NK-92 (cell line): ENCODE results near the gene CMTR1.
"Not testable (repeated sequence)": the region's sequence is repeated elsewhere in the genome, so short reads cannot be mapped to it uniquely, and the experiment has no call there.

Source experiments
- DNase-seq: peaks from one replicate; lab custom pipeline; 2025; ENCODE audit not compliant: unreplicated experiment; lab: John Stamatoyannopoulos, UW

CMTR1 gene

DNA sequence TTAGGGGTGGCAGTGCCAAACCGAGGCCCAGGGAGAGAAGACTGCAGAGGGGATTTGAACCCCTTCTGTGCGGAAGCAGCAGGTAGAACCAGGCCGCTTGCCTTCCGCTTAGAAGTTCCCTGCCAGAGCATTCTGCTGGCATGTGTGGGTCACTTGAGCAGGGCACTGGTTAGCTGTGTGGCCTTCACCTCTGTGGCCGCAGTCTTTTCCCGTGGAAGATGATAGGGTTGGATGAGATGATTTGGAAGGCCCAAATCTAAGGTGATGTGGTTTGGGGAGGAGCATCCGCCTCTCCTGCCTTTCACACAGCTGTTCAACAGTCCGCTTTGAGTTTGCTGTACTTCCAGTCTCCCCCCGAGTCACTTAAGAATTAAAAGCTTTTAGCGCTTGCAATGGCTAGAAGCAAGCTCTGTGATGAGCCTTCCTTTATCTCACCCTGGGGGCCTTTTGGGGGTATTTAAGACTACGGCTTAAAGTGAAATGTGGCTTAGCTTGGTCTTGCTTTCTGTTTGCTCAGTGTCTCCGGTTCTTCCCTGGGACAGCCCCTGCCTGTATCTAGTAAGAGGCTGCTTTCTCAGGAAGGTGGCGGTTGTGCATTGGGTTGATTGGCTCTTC is 743 bp downstream of the CMTR1 start:
- DNase-seq: no peak

DNA sequence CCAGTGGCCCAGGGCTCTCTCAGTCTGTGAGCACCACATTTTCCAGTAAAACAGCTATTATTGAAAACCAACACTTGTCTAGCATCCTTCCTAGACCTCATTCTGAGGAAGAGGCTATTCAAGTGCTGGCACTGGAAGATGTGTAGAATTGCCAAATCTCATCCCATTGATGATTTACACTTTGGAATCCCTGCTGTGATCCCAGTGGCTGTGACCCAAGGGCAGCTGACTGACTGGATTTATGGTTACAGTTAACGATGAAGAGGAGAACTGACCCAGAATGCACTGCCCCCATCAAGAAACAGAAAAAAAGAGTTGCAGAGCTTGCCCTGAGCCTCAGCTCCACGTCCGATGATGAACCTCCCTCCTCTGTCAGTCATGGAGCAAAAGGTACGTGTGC is 2.4 kb downstream of the CMTR1 start:
- DNase-seq: no peak

DNA sequence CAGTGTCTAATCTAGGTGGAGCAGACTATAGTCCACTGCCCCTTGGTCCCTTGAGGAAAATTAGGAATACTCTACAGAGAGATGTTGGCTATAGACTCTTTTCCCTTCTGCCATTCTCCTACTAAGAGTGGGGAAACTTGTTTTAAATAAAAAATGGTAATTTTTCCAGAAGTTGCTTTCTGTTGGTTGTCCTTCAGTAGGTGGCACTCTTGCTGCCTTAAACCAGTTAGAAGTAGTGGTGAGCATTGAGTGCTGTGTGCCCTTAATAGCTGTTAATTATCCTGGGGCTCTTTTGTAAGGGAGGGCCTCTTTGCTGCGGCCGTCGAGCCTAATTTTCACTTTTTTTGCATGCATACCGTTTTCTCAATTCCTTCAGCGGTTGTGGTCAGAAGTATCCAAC is 2.8 kb downstream of the CMTR1 start:
- no peak for DNase-seq

DNA sequence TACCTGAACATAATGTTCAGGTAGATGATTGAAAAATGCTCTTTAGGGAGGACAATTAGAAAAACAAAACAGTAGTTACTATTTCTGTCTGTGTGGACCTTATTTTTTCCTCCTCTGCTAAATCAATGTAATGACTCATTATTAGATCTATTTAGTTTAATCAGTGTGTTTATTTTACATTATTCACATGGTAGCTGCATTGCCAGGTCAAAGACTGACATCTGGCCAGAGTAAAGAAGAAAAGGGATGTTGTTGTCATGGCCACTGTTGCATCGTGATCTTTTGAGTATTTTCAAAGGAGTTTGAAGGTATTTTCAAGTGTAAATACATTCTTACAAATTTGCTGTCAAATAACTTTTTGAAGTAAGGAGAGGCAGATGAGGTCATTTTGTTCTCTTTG is 5.9 kb downstream of the CMTR1 start:
- no peak for DNase-seq

DNA sequence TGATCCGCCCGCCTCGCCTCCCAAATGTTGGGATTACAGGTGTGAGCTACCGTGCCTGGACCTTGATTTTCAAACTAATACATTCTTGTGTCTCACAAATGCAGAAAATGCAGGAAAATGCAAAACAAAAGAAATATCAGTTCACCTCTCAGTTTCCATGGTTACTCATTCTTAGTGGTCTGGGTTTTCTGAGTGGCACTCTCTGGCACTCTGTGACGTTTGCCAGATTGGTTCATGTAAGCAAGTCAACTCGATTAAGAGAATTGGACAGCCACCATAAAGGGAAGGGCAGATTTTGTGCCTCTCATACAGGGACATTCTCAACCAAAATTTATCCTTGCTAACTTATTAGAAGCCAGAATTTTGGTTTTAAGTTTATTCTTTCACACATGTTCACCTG is 8.6 kb downstream of the CMTR1 start:
- no peak for DNase-seq

DNA sequence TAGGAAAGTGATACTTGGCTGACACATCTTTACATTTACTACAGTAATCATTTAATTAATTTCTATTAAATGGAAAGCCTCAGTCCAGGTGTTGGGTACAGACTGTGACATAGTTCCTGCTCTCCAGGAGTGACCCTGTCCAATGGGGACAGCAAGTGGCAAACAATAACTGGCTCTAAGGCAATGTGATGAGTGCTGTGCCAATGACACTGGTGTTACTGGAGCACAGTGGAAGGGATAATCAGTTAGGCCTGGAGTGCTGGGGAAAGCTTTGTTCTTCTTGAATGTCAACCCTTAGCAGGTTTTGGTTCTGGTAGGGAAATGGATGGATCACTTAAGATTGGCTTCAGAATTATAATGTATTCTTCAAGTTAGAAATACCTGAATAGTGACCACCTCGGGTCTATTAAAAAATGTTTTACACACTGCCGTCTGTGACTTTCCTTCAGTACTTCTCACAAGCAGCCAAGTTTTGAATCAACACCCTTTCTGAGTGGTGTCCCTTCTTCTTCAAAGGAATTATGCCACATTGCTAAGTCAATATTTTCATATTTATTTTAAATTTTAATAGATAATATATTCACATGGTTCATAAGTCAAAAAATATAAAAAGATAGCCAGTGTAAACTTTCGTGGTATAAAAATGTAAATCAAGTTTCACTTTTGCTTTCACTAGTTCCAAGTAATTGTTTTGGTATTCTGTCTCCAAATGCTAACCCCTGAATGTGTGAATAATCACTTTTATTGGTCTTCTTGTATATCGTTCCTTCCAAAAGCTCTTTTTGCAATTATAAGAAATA is 9.6 kb downstream of the CMTR1 start:
- DNase-seq: no peak

DNA sequence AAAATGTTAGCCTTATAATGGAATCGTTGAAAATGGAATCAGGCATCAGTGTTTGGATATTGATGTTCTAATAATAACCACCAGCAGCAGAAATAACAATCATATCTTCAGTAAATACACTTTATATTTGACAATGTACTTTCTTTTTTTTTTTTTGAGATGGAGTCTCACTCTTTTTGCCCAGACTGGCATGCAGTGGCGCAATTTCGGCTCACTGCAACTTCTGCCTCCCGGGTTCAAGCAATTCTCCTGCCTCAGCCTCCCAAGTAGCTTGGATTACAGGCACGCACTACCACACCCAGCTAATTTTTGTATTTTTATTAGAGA is 10.2 kb downstream of the CMTR1 start:
- DNase-seq: not testable (repeated sequence)

DNA sequence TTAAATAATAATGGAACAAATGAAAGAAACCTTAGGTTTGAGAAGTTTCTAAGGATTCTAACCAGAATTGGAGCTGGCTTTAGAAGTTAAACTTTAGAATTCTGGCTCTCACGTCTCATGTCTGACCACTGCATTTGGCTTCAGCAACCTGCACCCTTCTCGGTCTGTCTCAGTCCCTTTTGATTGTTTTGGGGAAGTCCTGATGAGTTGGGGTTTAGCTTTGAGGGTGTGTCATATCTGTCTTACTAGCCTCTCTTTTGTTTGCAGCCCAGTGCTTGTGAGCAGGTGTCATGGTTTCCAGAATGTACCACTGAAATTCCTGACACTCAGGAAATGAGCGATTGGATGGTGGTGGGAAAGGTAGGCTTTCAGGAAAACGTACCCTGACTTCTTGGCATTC is 17.0 kb downstream of the CMTR1 start:
- DNase-seq: no peak

DNA sequence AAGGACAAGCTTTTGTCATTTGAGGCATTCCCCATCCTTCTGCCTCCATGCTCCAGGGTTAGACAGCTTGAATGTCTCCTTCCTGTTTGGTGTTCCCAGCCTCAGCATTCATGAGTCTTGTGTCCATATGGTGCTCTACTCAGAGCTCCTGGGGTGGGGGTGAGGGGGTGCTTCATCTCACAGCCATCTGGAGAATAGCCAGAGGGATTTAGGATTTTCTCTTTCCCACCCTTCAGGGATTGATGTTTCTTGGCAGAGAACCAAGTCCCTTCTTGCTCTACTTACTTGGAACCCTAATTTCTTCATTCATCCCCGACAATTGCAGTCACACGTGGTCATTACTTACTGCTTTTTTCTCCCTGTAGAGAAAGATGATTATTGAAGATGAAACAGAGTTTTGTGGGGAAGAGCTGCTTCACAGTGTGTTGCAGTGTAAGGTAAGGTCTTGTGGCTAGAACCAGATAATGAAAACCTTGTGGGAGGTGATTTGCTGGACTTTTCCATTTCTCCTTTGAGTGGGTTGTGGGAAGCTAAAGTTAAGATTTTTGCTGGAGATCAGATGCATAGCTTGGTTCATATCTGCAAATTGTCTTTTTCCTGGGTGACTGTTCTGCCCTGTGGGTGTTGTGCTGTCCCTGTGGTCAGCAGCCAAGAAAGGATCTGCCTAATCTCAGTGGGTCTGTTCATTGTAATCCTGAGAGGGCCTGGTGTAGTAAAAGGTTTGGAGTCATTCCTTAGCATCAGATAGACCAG is 18.6 kb downstream of the CMTR1 start:
- DNase-seq: no peak

DNA sequence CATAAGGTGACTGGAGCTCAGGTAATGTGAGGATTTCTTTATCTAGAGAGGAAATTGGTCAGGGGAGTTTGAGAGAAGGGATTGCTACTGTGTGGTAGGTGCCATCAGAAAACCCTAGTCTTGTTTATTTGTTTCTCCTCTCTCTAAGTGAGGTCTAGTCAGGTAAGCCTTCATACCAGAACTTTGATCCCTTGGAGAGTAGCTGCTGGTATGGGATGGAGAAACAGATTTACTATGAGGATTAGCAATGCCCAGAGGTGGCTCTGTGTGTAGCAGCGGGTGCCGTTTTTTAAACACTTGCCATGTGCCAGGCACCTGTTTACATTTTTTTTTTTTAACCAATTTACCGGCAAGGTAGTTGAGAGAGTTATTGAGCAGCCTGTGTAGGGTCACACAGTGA is 19.5 kb downstream of the CMTR1 start:
- DNase-seq: no peak

DNA sequence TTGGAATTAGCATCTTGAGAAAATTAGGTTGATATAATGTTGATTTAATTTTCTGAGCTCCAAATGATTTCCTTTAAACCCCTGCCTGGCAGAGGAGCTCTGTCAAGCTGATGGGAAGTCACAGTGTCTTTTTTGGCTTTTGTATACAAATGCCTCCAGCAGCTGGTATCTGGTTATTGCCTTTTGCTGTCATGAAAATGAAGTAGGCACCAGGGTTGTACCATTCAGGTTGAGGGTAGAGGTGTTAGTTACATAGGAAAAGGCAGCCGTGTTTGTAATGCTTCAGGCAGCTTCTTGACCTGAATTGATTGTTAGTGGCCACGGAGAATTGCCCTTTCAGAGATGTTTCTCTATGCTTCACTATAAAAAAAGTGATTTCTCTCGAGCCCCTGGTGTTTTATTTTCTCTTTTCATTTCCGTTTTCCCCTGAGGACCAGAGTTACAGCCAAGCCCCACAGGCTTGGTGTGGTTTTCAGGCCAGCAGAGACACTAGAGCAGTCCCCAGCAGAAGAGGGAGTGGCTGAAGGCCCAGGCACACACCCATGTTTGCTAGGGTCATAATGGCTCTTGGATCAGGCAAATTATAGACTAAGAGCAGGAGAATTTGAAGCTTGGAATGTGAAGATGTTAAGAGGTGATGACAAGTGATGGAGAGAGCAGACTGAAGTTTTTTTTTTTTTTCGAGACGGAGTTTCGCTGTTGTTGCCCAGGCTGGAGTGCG is 21.6 kb downstream of the CMTR1 start:
- DNase-seq: no peak

DNA sequence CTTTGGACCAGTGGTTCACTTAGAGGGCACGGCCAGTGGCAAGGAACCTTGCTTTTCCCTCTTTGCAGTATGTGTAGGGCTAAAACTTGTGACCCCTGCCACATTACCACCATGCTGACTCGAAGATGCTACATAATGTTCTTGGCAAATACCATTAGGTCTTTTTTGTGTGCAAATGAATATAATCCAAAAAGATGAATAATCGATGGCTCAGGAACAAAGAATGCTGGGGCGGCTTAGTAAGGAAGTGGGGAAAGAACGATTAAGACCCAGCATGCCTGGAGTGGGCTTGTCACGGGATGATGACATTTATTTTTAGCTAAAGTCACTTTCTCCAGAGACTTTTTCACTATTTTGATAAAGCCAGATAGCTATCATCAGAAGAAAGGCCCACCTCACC is 23.1 kb downstream of the CMTR1 start:
- DNase-seq: no peak

DNA sequence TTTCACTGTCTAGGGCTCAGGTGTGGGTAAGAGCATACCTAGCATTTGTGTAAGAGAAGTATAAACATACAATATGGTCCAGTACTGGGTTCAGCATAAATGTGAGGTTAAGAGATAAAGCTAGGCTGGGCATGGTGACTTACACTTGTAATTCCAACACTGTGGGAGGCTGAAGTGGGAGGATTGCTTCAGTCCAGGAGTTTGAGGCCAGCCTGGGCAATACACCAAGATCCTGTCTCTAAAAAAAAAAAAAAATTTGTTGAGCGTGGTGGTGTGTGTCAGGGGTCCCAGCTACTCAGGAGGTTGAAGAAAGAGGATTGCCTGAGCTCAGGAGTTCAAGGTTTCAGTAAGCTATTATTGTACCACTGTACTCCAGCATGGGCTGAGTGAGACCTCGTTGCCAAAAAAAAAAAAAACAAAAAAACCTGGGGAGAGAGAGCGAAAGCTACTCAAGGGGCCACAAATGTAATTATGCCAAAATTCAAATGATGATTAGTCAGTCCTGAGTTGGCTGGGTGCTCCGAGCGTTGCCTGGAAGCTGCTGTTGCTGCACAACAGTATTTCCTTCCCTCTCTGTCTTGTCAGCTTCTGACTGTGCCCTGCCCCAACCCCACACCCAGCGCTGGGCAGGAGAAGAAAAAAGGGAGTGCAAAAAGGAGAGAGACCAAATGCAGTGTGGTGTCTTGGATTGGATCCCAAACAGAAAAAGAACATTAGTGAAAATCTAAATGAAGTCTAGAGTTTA is 24.0 kb downstream of the CMTR1 start:
- DNase-seq: no peak

DNA sequence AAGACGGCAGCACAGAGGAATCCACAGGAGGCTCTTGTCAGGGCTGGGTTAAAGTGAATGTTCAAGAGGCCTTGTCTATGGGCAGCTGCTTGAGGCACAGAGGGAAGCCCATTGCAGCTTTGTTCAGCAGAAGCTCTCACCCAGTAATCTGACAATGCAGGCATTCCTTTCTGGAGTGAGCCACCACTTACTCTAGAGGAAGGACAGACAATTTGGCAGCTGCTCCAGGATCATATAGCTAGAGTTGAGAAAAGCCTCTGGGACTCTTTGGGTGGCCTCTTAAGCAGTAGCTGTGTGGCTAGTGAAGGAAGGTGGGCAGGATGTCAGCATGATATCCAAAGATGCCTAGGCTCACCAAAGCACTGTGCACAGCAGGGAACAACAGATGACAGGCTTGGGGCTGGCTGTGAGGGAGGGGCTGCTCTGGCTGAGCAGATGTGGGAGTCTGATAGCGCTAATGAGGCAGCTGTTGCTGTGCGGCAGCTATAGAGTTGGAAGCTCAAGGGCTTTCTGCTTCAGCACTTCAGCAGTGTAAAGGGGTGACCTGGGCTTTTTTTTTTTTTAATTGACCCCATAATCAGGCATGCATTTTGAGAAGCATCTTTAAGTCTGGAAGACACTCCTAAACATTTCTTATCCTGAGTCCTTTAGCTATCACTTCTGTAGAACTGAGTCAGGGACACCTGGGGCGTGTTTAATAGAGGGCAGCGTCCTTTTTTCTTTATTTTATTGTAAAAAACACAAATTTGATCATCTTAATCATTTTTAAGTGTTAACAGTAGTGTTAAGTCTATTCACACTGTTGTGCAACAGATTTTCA is 27.2 kb downstream of the CMTR1 start:
- no peak for DNase-seq

DNA sequence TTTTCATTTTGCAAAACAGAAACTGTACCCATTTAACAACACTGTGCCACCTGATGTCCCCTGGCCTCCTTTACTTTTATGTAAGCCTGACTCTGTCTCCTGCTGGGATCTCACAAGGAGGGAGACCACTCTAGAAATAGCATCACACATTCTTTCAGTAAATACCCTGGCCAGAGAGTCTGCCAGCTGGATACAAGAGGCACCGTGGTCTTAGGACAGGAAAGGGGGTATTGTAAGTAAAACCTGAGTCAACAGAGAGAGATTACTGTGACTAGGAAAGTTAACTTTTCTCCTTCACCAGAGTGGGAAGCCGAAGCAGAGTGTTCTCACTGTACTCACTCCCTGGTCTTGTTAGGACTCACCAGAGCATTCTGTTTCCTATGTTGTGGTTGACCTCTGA is 27.8 kb downstream of the CMTR1 start:
- no peak for DNase-seq

DNA sequence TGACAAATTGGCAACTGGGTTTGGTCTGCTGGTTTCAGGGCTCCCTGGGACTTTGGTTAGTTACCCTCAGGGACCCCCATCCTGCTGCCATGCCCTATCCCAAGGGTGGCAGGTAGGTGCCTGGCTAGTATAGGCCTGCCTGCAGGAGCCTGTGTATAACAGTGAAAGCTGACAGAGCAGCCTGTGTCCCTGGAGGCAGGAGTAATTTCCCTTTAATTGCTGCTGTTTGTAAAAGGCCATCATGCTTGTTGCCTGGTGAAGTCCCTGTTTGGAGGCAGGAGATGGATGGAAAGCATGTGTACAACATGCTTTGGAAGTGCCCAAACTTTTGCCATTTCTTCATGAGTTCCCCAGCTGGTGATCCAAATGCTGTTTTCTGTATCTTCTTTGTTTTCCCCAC is 30.1 kb downstream of the CMTR1 start:
- DNase-seq: no peak

DNA sequence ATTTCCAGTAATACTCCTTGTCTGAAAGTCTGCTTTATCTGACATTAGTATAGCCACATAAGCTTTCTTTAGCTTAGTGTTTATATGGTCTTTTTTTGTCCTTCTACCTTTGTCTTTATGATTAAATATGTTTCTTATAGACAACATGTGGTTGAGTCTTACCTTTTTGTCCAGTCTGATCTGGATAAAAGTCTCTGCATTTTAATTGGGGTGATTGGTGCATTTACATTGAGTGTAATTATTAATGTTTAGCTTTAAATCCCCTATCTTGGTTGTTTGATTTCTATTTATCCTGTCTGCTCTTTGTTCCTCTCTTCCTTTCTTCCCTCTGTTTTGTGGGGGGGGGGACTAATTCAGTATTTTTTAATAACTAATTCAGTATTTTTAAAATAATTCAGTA is 34.7 kb downstream of the CMTR1 start:
- DNase-seq: no peak

DNA sequence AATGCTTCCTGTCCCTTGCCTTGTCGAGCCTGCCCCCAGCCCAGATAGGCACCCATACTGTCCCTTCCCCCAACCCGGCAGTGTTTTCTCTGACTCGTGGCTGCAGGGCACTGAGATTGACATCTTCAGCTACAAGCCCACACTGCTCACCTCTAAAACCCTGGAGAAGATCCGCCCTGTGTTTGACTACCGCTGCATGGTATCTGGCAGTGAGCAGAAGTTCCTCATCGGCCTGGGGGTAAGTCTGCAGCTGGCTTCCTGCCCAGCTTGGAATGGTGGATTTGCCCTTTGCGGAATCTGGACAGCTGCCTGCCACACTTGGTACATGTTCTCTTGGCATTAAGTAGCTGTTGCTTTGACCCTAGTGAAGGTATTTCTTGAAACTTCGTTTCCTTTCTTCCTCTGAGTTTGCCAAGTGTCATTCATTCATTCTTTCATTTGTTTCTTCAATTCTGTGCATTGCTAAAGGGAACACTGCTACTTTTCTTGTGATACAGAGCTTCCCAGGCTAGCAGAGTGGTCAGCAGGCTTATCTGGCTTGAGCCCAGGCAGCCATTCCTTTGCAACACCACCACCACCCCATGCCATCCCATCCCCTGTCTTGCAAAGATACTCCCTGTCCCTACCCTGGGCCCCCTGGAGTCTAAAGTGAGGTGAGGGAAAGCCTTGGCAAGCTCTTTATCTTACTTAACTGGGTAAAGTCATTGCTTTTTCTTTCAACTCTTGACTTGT is 40.5 kb downstream of the CMTR1 start:
- no peak for DNase-seq

DNA sequence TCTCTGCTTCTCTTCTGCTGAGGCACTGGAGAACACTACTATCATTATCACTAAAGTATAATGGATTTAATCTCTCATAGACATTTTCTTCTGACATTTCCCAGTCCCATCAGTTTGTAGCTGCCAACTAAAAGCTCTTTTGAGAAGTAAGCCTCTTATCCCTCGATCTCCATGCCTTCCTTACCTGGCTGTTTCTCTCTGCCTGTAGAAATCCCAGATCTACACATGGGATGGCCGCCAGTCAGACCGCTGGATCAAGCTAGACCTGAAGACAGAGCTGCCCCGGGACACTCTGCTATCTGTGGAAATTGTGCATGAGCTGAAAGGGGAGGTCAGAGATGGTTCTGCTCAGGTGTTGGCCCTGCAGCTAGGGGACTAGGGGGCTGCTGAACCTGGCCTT is 41.3 kb downstream of the CMTR1 start:
- DNase-seq: no peak

DNA sequence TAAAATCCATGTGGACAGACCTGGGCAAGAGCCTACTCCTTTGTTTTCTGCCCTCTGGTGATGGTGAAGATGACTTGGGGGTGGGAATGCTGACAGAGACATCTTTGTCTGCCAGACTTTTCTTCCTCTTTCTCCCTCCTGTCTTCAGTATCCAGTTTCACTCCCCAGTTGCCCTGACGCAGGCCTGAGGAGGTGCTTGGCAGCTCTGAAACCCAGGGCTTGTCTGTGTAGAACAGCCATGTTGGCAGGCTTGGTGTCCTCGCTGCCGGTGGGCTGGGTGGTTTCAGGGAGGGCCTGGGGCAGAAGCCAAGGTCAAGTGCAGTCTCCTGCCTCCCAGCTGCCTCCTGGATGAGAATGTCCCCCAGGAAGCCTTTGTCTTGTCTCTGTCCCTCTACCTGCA is 44.2 kb downstream of the CMTR1 start:
- no peak for DNase-seq
